IPS-NIHi7 (cell line): Measurements from ENCODE around the gene RIPK4.

Experiments used
- DNase-seq: peaks from one replicate; pipeline ENCODE4 v3.0.0; 2012; ENCODE audit warnings: mixed read lengths; ENCODE audit errors: extremely low spot score

The RIPK4 gene

DNA sequence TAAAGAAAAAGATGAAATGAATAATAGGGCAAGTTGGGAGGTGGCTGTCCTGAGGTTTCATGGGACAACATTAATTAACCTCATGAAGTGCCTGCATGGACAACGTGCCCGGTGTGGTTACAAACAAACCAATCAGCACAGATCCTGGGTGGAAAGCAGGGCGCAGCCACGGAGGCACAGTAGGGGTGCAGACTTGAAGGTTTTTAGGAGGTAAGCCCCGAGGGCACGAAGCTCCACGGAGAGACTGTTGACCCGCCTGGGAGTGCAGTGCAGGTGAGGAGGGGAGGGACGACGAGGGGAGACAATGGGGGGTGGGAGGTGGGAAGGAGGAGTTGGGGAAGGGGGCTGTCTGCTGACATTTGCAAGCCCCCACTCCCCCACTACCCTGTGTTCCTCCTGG lies 2.3 kb upstream of the RIPK4 start:
- no peak for DNase-seq

DNA sequence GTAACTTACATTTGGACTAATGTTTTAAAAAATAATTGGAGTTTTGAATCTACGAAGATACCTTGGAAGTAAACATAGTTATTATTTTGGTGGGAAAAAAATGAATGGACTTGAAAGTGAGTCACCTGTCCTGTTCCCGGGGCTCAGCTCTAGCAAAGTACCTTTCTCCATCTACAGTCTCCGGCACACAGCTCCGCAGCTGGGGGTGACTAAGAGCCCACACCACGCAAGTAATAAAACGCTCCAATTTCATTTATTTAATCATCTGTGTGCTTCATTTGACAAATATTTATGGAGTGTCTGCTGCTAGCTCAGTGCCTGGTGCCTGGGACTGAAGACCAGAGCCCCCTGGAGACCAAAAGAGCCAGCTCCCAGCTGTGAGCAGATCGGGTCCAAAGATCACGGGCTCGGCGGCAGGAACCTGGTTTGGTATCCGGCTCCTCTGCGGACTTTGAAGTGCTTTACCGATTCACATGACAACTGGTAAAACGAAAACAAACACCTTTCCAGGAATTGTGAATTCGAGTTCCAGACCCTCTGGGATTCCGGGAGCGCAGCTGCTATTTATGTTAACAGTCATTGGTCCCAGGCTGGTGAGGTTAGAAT lies 1.7 kb upstream of the RIPK4 start:
- DNase-seq: no peak

DNA sequence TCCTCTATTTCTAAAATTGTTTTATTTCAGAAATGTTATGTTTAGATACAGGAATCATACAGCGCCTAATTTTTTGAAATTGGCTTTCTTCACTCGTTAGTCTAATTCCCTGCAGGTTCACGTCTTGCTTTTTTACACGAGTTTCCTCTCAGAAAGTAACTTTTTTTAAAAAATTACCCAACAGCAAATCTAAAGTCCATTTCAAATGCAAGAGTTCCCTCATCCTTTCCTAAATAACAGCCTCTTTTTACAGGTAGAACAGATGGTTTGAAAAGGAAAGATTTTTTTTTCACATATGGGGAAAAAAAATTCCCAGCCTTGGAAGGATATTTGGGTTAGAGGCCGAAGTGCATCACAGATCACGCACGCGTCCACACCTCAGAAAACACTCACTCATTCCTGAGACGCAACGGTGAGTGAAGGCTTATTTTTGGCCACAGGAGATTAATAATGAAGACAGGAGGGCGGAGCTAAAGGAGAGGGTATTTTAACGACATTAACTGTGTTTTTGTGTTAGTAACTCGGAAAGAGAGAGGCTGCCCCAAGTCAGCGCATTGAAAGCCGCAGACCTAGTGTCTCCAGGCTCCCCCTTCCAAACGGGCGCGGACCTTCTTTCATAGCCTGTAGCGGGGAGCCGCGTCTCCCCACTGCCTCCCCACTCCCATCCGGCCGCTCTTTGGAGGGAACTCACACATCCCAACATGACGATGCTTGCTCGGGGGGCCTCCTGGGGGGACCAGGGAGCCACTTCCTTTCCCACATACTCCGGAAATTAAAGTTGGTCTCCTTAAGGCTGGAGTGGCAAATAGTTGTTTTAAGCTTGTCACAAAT lies 969 bp upstream of the RIPK4 start:
- no peak for DNase-seq

DNA sequence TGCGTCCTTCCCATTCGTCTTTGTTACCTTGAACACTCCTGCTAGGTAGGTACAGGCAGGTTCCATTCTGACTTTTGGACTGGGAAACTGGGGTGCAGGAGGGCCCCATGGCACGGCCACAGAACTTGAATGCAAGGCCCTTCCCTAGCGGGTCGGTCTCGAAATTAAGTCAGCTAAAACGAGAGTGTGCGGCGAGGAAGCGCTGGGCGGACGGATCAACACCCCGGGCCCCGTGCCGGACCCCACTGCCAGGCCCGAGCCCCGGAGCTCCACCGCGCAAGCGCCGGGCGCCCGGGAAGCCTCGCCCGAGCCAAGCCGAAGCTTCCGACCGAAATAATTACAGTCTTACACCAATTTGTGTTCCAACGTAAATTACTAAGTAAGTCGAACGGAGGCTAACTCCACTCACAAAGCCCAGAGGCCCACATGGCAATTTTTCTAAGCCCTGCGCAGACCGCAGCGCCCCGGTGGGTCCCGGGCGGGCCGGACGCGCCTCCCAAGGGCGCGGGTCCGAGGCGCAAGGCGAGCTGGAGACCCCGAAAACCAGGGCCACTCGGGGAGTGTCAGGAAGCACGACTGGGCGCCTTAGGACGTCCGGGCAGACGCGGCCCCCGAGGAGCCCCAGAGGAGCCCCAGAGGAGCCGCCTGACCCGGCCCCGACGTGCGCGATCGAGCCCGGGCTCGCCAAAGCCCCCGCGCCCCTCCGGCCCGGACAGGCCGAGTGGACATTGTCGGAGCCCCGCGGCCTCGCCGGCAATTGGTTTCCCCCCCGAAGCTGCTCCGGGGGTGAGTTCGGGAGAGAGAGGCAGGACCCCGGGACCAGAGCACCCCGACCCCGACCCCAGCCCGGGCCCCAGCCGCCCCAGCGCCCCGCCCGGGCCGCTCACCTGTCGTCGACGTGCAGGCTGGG lies 624 bp downstream of the RIPK4 start:
- DNase-seq: no peak

DNA sequence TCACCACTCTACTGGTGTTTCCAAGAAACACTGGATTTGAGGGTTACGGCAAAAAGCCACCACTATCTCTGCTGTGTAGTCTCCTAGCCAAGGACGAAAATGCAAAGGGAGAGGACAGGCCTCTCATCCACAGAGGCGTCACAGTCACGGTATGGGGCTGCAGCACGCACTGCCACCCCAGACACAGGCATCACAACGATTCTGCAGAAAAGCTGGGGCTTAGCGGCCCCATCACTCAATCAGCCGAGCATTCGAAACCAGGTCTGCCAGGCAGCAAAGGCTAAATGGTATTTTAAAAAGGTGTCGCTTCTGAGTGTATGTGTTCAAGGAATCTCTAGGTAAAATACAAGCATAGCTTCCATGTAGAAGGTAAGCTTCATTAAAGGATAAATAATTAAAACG lies 1.4 kb downstream of the RIPK4 start:
- no peak for DNase-seq

DNA sequence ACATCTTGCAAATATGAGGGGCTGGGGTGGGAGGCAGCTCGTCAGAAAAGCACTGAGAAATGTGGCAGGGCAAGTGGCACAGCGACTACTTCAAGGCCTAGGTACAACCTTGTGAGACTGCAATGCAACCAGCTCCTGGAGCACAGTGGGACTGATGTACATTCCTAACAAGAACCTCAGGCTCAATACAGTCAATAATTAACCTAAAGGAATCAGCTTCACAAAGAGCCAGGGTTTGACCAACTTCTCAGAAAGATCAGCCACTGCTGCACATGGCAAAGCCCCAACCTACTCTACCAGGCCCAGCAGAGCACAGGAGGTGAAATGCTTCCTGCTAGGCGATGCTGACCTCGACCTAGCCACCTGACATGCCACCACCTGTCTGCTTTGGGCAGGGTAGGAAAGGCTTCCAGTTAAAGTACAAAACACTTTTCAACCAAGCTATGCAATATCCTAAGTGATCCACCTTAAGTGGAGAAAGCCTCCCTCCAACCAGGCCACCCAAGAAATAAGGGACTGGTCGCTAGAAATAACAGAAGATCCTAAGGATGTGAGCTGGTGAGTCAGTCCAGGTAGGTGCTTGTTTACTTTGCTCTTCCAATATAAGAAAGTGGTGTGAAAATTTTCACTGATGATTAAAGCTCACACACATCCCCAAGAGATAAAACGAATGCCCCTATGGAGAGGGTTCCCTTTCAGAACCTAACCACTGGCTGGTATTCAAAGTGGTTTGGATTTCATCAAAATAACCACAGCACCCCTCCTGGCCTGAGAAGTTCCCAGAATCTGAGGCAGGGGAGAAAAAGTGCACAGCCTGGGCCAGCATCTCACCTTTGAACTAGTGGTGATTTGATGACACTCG lies 2.1 kb downstream of the RIPK4 start:
- no peak for DNase-seq

DNA sequence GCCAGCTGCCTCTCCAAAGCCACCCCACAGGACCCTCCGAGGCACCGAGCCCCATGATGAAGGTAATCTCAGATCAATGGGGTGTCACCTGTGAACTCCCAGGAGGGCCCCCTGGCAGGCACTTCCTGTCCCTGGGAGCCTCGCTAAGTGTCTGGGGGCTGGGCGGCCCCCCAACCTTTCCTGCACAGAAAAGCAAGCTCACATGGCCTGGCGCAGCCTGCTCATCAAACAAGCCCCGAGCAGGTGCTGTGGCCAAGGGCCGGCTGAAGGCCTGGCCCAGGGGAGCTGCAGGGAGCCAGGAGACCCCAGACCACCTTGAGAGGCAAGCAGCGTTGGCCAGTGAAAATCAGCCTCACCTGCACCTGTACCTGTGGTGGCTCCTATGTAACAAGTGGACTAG lies 2.9 kb downstream of the RIPK4 start:
- DNase-seq: no peak

DNA sequence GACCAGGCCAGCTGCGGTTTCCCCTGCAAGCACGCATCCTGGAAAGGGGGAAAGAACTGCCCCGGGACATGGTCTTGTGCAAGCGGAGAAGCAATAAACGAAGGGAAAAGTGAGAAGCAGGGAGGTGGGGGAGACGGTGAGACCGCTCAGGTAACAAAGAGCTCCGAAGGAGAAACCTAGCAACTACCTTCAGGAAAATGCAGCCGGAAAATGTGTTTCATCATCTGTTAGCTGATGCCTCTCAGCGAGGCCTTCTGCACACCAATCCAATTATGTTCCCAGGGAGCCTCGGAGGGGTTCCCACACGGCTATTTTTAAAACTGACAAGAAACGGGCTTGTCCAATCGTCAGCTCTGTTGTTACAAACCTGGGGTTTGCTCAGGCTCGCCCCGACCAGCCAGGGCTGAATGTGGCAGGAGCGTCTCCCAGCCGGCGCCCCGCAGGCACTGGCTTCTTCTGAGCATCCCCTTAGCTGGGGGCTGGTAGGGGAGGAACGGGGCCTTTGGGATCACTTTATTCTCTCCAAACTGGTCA lies 3.4 kb downstream of the RIPK4 start:
- no peak for DNase-seq

DNA sequence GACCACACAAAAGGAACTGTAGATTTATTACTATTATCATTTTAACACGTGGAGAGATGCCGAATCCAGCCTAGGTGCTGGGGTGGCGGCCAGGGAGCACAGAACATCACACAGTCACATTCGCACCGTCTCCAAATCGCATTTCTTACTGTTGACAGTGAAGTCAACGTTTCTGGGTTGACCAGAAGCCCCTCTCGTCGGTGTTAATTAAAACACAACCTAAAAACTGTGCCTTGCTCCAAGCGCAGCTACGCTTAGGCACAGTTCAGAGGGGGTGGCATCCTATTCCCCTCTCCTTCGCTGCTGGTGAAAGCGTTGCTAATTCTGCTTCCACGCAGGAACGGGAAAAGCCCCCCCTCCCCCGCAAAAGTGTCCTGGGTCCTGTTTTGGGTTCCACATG lies 4.1 kb downstream of the RIPK4 start:
- DNase-seq: no peak

DNA sequence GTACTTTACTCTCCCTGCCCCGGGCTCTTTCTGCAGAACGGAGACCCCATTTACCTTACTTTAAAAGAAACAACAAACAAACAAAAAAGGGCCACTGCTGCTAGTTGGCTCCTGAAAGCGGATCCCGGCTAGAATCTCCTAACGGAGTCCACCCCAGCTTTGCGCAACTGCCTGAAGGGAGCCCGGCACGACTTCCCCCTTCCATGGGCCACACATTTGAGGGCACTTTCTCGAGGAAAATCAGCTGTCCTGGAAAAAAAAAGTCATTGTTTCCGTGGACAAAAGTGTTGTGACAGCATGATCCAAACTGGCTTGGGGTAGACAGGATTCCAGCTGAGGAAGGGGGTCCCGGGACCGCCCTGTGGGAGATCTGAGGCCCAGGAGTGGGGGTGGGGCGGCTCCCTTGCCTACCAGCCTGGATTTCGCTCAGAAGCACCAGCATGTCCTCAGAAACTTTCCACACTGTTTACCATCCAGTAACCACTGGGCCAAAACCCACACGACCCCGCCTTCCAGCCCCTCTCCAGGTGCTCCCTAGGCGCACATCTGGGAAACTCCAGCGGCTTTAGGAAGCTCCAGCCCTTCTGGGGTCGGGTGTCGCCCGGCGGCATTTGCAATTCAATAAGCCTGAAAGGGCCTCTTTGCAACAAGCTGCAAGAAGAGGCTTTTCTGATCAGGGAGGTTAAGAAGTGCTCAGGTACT lies 4.8 kb downstream of the RIPK4 start:
- DNase-seq: peak; percentile 62

DNA sequence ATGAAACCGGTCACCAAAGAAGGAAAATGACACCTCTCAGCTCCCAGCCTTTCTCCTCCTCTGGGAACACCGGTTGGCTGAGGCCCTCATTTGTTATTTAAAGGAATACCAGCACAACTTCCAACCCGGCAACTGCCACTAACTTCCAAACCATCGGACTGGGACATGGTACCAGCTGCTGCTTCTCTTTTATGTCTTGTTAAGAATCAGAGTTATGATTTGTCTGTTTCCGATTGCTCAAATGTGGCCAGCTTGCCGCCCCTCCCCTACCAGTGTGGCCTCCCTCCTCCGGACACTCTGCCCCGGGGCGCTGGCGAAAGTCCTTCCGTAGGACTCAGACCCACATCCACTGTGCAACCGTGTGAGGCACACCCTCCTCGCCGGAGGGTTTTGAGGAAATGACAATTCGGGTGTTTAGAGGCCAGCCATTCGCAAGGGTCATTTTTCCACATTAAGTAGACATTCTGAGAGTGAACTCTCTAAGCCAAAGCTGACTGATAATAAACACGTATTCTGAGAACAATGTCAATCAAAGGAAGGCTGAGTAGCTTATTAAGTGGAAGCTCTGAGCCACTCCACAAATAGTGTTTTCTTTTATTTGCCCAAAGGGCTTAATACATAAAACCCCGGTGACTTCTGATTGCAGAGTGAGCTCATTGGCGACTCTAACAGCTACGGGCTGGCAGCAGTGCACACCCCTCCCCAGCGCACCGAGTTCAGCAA lies 5.5 kb downstream of the RIPK4 start:
- no peak for DNase-seq

DNA sequence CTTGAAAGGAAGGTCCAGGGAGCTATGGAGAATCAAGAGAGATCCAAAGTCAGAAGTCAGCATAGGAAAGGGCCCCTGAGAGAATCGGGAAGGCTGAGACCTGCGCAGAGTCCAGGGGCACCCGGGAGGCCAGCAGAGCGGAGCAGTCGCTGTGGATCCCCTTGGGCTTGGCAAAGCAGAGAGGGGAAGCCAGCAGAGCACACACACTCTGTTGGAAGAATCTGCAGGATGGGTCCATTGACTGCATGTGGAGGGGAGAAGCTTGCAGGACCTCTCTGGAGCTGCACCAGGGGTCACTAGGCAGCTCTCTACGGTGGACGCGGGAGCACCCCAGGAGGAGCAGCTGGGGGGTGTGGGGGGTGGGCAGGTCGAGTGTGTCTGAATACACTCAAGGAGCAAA lies 6.4 kb downstream of the RIPK4 start:
- no peak for DNase-seq

DNA sequence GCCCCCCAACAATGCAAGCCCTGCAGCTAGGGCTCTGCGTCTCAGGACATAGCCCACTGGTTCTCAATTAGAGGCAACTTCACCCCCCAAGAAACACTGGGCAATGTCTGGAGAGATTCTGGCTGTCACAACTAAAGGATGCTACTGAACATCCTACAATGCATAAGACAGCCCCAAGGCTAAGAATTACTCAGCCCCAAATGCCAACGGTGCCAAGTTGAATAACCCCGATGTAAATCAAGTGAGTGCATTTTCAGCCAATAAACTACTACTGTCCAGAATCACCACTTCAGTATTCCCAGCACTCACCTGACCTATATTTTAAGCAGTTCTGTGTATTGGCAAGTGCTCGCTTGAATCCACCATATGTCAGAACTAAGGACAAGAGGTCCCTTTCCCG lies 6.9 kb downstream of the RIPK4 start:
- no peak for DNase-seq

DNA sequence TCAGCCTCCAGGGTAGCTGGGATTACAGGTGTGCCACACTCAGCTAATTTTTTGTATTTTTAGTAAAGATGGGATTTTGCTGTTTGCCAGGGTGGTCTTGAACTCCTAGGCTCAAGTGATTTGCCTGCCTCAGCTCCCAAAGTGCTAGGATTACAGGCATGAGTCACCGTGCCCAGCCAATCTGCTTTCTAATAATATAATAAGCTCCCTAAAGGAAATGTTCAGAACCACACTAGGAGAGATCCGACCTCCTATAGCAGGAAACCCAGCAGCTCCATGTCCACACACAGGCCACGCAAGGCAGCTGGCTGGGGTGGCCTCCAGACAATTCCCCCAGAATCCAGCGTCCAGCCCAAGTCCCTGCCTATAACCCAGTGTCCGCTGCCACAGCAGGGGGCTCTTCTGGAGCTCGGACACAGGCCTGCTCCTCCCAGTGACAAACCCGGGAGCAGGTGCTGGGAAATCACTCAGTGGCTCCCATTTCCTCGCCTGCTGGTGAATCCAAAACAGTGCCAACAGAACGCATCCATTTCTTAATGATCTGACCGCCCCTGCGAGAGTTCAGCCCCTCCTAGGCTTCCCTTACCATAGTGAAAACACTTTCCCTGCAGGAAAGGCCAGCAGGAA lies 7.5 kb downstream of the RIPK4 start:
- no peak for DNase-seq

DNA sequence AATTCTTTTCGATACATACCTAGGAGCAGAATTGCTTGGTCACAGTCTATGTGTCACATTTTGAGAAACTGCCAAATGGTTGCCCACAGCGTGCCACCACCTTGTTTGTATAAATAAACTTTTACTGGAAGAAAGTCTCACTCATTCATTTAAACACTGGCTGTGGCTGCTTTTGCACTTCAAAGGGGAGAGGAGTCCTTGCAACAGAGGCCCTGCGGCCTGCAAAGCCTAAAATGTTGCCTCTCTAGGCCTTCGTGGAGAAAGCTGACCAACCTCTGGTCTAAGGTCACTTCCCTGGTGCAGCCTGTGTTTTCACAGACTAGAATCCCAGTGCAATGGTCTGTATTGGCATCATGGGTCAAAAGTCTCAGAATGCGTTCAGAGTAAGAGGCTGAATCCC lies 8.3 kb downstream of the RIPK4 start:
- no peak for DNase-seq

DNA sequence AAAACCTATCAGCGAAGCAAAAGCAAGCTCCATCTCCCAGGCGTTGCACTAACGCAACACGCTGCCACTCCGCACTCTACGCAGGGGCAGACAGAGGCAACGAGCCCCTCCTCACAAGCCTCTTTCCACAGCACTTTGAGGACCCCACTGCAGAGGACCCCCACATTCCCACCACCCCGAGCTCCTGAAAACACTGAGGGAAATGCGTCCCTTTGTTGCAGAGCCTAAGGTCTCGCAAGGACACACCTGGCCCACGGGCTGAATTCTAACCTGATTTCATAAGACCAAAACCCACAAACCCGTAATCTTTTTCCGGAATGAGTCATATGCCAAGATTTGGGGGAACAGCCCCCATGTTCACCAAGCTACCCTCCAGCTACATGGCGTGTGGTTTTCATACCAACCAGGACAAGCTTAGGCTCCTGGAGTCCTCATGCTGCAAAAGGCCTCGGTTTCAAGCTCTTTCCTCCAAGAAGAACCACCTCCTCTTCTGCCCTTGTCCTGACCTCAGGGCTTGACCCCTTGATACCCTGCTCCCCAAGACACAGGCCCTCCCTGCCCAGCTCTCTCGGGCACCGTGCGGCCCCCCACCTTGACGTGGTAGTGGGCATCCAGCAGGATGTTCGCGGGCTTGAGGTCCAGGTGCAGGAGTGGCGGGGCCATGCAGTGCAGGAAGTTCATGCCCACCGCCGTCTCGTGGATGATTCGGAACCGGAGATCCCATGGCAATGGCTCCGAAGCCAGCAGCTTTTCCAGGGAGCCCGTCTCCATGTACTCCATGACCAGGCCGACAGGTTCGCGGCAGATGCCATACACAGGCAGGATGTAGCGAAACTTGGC lies 10.7 kb downstream of the RIPK4 start:
- DNase-seq: no peak

DNA sequence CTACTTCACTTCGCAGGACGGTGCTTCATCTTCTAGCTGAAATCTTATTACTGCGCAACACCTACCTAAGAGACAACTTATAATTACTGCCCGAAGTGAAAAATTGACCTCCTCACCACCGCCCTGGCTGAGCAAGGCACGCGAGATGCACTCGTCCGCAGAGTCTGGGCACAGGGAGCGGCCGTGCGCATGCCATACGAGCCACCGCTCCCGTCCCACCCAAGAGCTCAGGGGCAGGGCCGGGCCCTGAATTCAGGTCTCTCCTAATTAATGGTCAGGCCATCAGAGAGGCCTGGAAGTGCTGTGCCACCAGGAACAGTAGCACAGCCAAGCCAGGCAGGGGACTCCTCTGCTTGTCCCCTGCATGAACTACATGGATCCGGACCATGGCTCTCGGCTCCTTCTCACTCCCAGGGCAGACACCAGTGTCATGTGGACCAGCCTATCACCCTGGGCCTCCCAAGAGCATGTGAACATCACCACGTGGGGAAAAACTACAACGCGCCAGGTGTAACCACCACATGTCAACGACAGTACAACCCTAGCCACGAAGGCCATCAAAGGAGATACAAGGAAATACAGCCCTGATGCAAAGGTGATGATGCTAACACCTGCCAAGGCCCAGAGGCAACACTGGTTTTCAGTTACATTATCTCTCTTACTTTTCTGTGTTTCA lies 11.5 kb downstream of the RIPK4 start:
- DNase-seq: no peak

DNA sequence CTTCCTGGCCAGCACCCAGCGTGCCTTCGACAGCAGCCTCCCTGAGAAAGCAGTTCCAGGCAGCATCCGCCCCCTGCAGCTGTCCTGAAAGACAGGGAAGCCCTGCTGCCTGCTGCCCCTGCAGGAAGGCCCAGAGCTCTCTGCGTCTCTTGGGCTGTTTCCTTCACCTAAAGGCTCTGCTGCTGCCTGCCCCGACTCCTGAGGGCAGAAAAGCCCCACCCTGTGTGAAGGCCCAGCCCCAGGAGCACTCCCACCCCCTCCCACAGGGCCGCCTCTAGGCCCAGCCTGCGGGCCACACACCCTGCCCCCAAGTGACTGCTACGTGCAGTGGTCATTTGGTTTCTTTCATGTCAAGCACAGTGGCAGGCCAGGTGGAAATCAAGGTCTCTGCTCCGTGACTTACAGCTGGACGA lies 12.4 kb downstream of the RIPK4 start:
- DNase-seq: no peak
